HepG2 (cell line): ENCODE measurements around the gene ALG14. TPM values are rescaled to one million over a fixed set of nuclear protein-coding genes. Genes with fewer than 3 reads are reported as not detected.

Experiments
- ATAC-seq: fragments of 200-7000 bp; cut with Tn5 transposase; 3 replicates; pipeline ENCODE4 v1.9.1; 2020; ENCODE audit warnings: mild to moderate bottlenecking, moderate library complexity
- BruUV-seq: library from RNA; stranded (reverse); fragments of 400-500 nt; replicated peaks from 2 replicates; lab custom pipeline; 2021; lab: Mats Ljungman, UMichigan
- CTCF ChIA-PET: fragments of 300-600 bp; formaldehyde crosslinking; extraction: SDS; loops from one replicate; lab custom pipeline; 2021; ENCODE audit warnings: low total read pairs, inconsistent platforms, low intra/inter-chr PET ratio; lab: Yijun Ruan, JAX
- POLR2A ChIA-PET: fragments of 350-600 bp; sonication (Branson Sonifier 250); formaldehyde crosslinking; loops from one replicate; lab custom pipeline; 2020; ENCODE audit warnings: antibody characterized with exemption, inconsistent platforms; lab: Yijun Ruan, JAX
- DNase-seq: peaks from one replicate; pipeline ENCODE4 v3.0.0-alpha.2; 2015; ENCODE audit warnings: low spot score
- FAIRE-seq: peaks from 3 replicates; lab custom pipeline; 2011; peaks lifted over from hg19 to GRCh38; lab: Jason Lieb, UNC
- H2AFZ ChIP-seq: one replicate; pipeline ENCODE4 v1.6.1; 2011; ENCODE audit warnings: low read length, inconsistent platforms
- H3K27ac ChIP-seq: fragments of 300-600 bp; 3 replicates; pipeline ENCODE4 v1.8.0; 2011; ENCODE audit warnings: mixed run types, mild to moderate bottlenecking, mixed read lengths, low read length, inconsistent platforms; ENCODE audit not compliant: insufficient read depth; ENCODE audit errors: extremely low read length
- H3K27me3 ChIP-seq, 2 experiments: fragments of 200-600 bp in 1 of 2; 2 replicates in 1 of 2; 3 replicates in 1 of 2; pipeline versions ENCODE4 v1.6.0 to v1.8.0; 2011; ENCODE audit warnings: low read length in 2 of 2, mild to moderate bottlenecking in 2 of 2, moderate library complexity in 2 of 2, inconsistent platforms in 1 of 2; ENCODE audit not compliant: insufficient read depth in 2 of 2, control insufficient read depth in 1 of 2
- H3K36me3 ChIP-seq, 2 experiments: fragments of 200-600 bp in 1 of 2; replicated peaks in 1 of 2; 2 replicates in 1 of 2; 3 replicates in 1 of 2; pipeline versions ENCODE4 v1.5.1 to v1.8.0; 2011; ENCODE audit warnings: low read length in 2 of 2, inconsistent platforms in 1 of 2; ENCODE audit not compliant: insufficient read depth in 2 of 2, control insufficient read depth in 1 of 2
- H3K4me1 ChIP-seq: 2 replicates; pipeline ENCODE4 v1.5.1; 2012; ENCODE audit warnings: low read length, inconsistent platforms; ENCODE audit not compliant: insufficient read depth
- H3K4me2 ChIP-seq: 2 replicates; pipeline ENCODE4 v1.6.0; 2011; ENCODE audit warnings: low read depth, low read length, inconsistent platforms
- H3K4me3 ChIP-seq, 3 experiments: fragments of 200-600 bp in 1 of 3; sonication (generic), shearing (Covaris generic) in 1 of 3; replicated peaks in 1 of 3; 2 replicates each; pipeline ENCODE4 v1.5.1; 2011 to 2016; ENCODE audit warnings: low read length in 3 of 3, inconsistent platforms in 2 of 3, low read depth in 2 of 3, mild to moderate bottlenecking in 2 of 3, control low read depth in 1 of 3, mixed read lengths in 1 of 3; ENCODE audit not compliant: insufficient read depth in 1 of 3
- H3K79me2 ChIP-seq: one replicate; pipeline ENCODE4 v1.6.1; 2011; ENCODE audit warnings: low read length, inconsistent platforms; ENCODE audit not compliant: insufficient read depth
- H3K9ac ChIP-seq: 2 replicates; pipeline ENCODE4 v1.6.0; 2011; ENCODE audit warnings: mild to moderate bottlenecking, low read depth, low read length, inconsistent platforms; ENCODE audit not compliant: insufficient read depth
- H3K9me3 ChIP-seq: 2 replicates; pipeline ENCODE4 v1.5.1; 2012; ENCODE audit warnings: mild to moderate bottlenecking, low read length
- H4K20me1 ChIP-seq: 2 replicates; pipeline ENCODE4 v1.6.0; 2011; ENCODE audit warnings: inconsistent platforms, mild to moderate bottlenecking, low read length, moderate library complexity; ENCODE audit not compliant: insufficient read depth
- ATF7 ChIP-seq, 2 experiments: fragments of 450-650 bp in 1 of 2; sonication (generic) in 1 of 2; formaldehyde crosslinking in 1 of 2; IDR thresholded peaks; 2 replicates each; pipeline versions ENCODE4 v1.4.0 to v1.6.1; 2016 to 2020; ENCODE audit warnings: antibody characterized with exemption in 1 of 2, mild to moderate bottlenecking in 1 of 2, missing genetic modification reagents in 1 of 2
- CAMTA2 ChIP-seq: sonication (generic); formaldehyde crosslinking; IDR thresholded peaks from 2 replicates; pipeline ENCODE4 v1.4.0; 2020; ENCODE audit warnings: mild to moderate bottlenecking, missing genetic modification reagents, borderline replicate concordance
- NFKB2 ChIP-seq: sonication (generic); formaldehyde crosslinking; IDR thresholded peaks from 2 replicates; pipeline ENCODE4 v1.4.0; 2020; ENCODE audit warnings: missing genetic modification reagents, borderline replicate concordance
- RBM22 ChIP-seq: fragments of 200-400 bp; formaldehyde crosslinking; optimal IDR thresholded peaks from 2 replicates; pipeline ENCODE3; 2017; ENCODE audit warnings: mild to moderate bottlenecking, low read length, moderate library complexity
- RXRA ChIP-seq: sonication (generic); formaldehyde crosslinking; IDR thresholded peaks from 2 replicates; pipeline ENCODE4 v1.5.1; 2020; ENCODE audit warnings: missing genetic modification reagents
- STAT5B ChIP-seq: sonication (generic); formaldehyde crosslinking; IDR thresholded peaks from 2 replicates; pipeline ENCODE4 v1.4.0; 2020; ENCODE audit warnings: missing genetic modification reagents
- TERF1 ChIP-seq: sonication (generic); formaldehyde crosslinking; IDR thresholded peaks from 2 replicates; pipeline ENCODE4 v1.8.0; 2022; ENCODE audit warnings: mild to moderate bottlenecking, missing genetic modification reagents, moderate library complexity
- THAP11 ChIP-seq: IDR thresholded peaks from 2 replicates; pipeline ENCODE4 v1.6.1; 2016; ENCODE audit warnings: missing biosample characterization, missing genetic modification reagents
- ZNF501 ChIP-seq: sonication (generic); formaldehyde crosslinking; IDR thresholded peaks from 2 replicates; pipeline ENCODE4 v1.5.1; 2020; ENCODE audit warnings: mild to moderate bottlenecking, moderate library complexity, missing genetic modification reagents
- ZNF609 ChIP-seq: sonication (generic); formaldehyde crosslinking; IDR thresholded peaks from 2 replicates; pipeline ENCODE4 v1.4.0; 2020; ENCODE audit warnings: mild to moderate bottlenecking, missing genetic modification reagents, borderline replicate concordance
- ZNF83 ChIP-seq: sonication (generic); formaldehyde crosslinking; IDR thresholded peaks from 2 replicates; pipeline ENCODE4 v1.4.0; 2020; ENCODE audit warnings: missing genetic modification reagents, mild to moderate bottlenecking, borderline replicate concordance
- ZNF841 ChIP-seq: sonication (generic); formaldehyde crosslinking; IDR thresholded peaks from 2 replicates; pipeline ENCODE4 v1.8.1; 2023; ENCODE audit warnings: missing genetic modification reagents, borderline replicate concordance
- ZNF850 ChIP-seq: sonication (generic); formaldehyde crosslinking; conservative IDR thresholded peaks from 2 replicates; pipeline ENCODE4 v1.9.0; 2021; ENCODE audit warnings: mild to moderate bottlenecking, missing genetic modification reagents
- WGBS: methylation state at CpG from one replicate; pipeline ENCODE4 v1.1.6; 2017; ENCODE audit warnings: low lambda C conversion rate; 5-methylcytosine and 5-hydroxymethylcytosine counted together
- in situ Hi-C: cut with HindIII; loops from 2 replicates; pipeline ENCODE4 v1.10.0; 2017; ENCODE audit warnings: low pct_unique_long_range_greater_than_20kb; ENCODE audit not compliant: extremely low pct_ligation_motif_present
- intact Hi-C: fragments of 100-400 bp; cut with micrococcal nuclease; formaldehyde crosslinking; loops from one replicate; pipeline ENCODE4 v1.10.0; 2022; ENCODE audit not compliant: unreplicated experiment
- polyA plus RNA-seq, 8 experiments: library from polyadenylated mRNA; depleted of rRNA in 3 of 8; stranded (reverse) in 7 of 8; unstranded in 1 of 8; fragments of >200 nt; fragmentation: Illumina TruSeq in 4 of 8; extraction: Trizol in 4 of 8; gene quantifications; 2 replicates each; pipeline versions ENCODE4 v1.2.1 to v1.2.3, GENCODE V29; 2011 to 2016; ENCODE audit warnings: low read depth in 4 of 8, missing spikeins in 1 of 8, mixed read lengths in 1 of 8; ENCODE audit not compliant: insufficient read depth in 1 of 8
- total RNA-seq, 5 experiments: library from RNA; depleted of rRNA; stranded (reverse); fragments of >200 nt; fragmentation: Illumina TruSeq; extraction: Trizol; gene quantifications; 2 replicates each; pipeline ENCODE4 v1.2.3, GENCODE V29; 2016; ENCODE audit warnings: low read depth in 1 of 5

Gene ALG14
- total and polyA plus RNA-seq, 2 of the 13 experiments (the other 11 are each of a cell fraction or from before 2014, with no cell fraction given): 4.5 to 12.7 TPM

GRCh38 chr1:95080879-95081278 is 8.1 kb upstream of the ALG14 start:
- 15% methylated on average over 1 of the region's 1 CpG for WGBS
- no peaks in the 10 kb centered on the region; a peak in 1 of 5 replicates for H3K27me3 ChIP-seq
- no peak for FAIRE-seq
- ChIA-PET CTCF (no interaction called here), POLR2A (interaction anchor here (1.3 kb wide), 1 partner anchor 8 kb away, joined by 6 read pairs; the partner anchor contains the start of gene ALG14)
- no peak overlapping the region for H2AFZ ChIP-seq
- H3K4me2 ChIP-seq: no peak overlapping the region
- no peaks in the 10 kb centered on the region for H3K9me3 ChIP-seq
- H3K9ac ChIP-seq: no peak overlapping the region
- no peaks in the 10 kb centered on the region for H3K79me2 ChIP-seq
- in situ Hi-C loops (loop anchor here (10.0 kb wide), 1 partner anchor 154 kb away; the partner anchor contains the start of gene RWDD3), intact Hi-C loops (no loop called here)
- H3K36me3 ChIP-seq: no peaks in the 10 kb centered on the region
- DNase-seq: no peak
- ATAC-seq: no peak
- peaks cover 33% of the 10 kb centered on the region for H3K4me1 ChIP-seq
- BruUV-seq: no TSS peak
- H3K27ac ChIP-seq: no peak overlapping the region
- no peak overlapping the region for H3K4me3 ChIP-seq
- H4K20me1 ChIP-seq: no peaks in the 10 kb centered on the region
- no peak for TF ChIP-seq THAP11 (CRISPR knock-in tag)
- no peak for TF ChIP-seq ZNF83
- TF ChIP-seq ZNF850 (CRISPR knock-in tag): no peak

GRCh38 chr1:95080446-95080845 is 7.7 kb upstream of the ALG14 start:
- ChIA-PET CTCF (no interaction called here), POLR2A (no interaction called here)
- 52% methylated on average over 1 of the region's 1 CpG for WGBS
- no peak overlapping the region for H3K4me3 ChIP-seq
- in situ Hi-C loops (loop anchor here (10.0 kb wide), 1 partner anchor 154 kb away; the partner anchor contains the start of gene RWDD3), intact Hi-C loops (no loop called here)
- no peak overlapping the region for H3K4me2 ChIP-seq
- H3K27me3 ChIP-seq: no peaks in the 10 kb centered on the region; a peak in 1 of 5 replicates
- H2AFZ ChIP-seq: no peak overlapping the region
- ATAC-seq: no peak
- H4K20me1 ChIP-seq: no peaks in the 10 kb centered on the region
- no peak for FAIRE-seq
- no peak overlapping the region for H3K9ac ChIP-seq
- BruUV-seq: no TSS peak
- H3K79me2 ChIP-seq: no peaks in the 10 kb centered on the region
- DNase-seq: no peak
- no peak overlapping the region for H3K27ac ChIP-seq
- no peaks in the 10 kb centered on the region for H3K9me3 ChIP-seq
- no peaks in the 10 kb centered on the region for H3K36me3 ChIP-seq
- H3K4me1 ChIP-seq: peaks cover 33% of the 10 kb centered on the region
- no peak for TF ChIP-seq TERF1 (CRISPR knock-in tag)
- TF ChIP-seq ATF7 (IDR thresholded peaks at IDR 0.05): no peak
- TF ChIP-seq ATF7 (CRISPR knock-in tag; IDR thresholded peaks at IDR 0.05): no peak
- TF ChIP-seq CAMTA2 (CRISPR knock-in tag): no peak
- TF ChIP-seq RBM22: no peak
- no peak for TF ChIP-seq RXRA (CRISPR knock-in tag)
- no peak for TF ChIP-seq ZNF609
- TF ChIP-seq ZNF501: no peak
- no peak for TF ChIP-seq STAT5B (CRISPR knock-in tag)
- TF ChIP-seq NFKB2 (CRISPR knock-in tag): no peak
- TF ChIP-seq ZNF841 (CRISPR knock-in tag): no peak
